H1 (cell line): Measurements from ENCODE around the gene MNAT1. TPM values are rescaled to one million over a fixed set of nuclear protein-coding genes. Genes with fewer than 3 reads are reported as not detected.
A peak's percentile ranks its signal among the peaks of the same experiment; 100 is the strongest.

Source experiments
- CTCF ChIA-PET: fragments of 300-600 bp; sonication (Branson Sonifier 250); formaldehyde crosslinking; loops from one replicate; lab custom pipeline; 2021; ENCODE audit not compliant: partially characterized antibody; lab: Charles Lee
- POLR2A ChIA-PET: fragments of 300-600 bp; sonication (Branson Sonifier 250); formaldehyde crosslinking; loops from one replicate; lab custom pipeline; 2021; ENCODE audit warnings: inconsistent platforms; ENCODE audit not compliant: partially characterized antibody; lab: Charles Lee
- DNase-seq, 2 experiments: peaks; one replicate each; pipeline versions ENCODE4 v3.0.0 to v3.0.0-alpha.2; 2010 to 2022; ENCODE audit warnings: low spot score in 2 of 2, low read depth in 1 of 2, mixed read lengths in 1 of 2
- FAIRE-seq: peaks from 2 replicates; lab custom pipeline; 2011; peaks lifted over from hg19 to GRCh38; lab: Jason Lieb, UNC
- H2AFZ ChIP-seq: 2 replicates; pipeline ENCODE4 v1.8.1; 2012; ENCODE audit warnings: low read length, inconsistent platforms
- H2AK5ac ChIP-seq: 2 replicates; pipeline ENCODE4 v1.6.1; 2013; ENCODE audit warnings: low read depth, low read length
- H2BK120ac ChIP-seq: replicated peaks from 2 replicates; pipeline ENCODE3; 2013; ENCODE audit warnings: low read depth, low read length, inconsistent platforms
- H2BK12ac ChIP-seq: 2 replicates; pipeline ENCODE4 v1.6.1; 2013; ENCODE audit warnings: low read depth, low read length
- H2BK15ac ChIP-seq: 2 replicates; pipeline ENCODE4 v1.6.1; 2013; ENCODE audit warnings: low read length
- H2BK20ac ChIP-seq: 2 replicates; pipeline ENCODE4 v1.6.1; 2013; ENCODE audit warnings: low read length
- H2BK5ac ChIP-seq: 2 replicates; pipeline ENCODE4 v1.6.1; 2013; ENCODE audit warnings: low read depth, low read length
- H3K14ac ChIP-seq: 2 replicates; pipeline ENCODE4 v1.6.1; 2013; ENCODE audit warnings: inconsistent platforms; ENCODE audit not compliant: insufficient read length
- H3K18ac ChIP-seq: 2 replicates; pipeline ENCODE4 v1.6.1; 2013; ENCODE audit warnings: low read length; ENCODE audit errors: extremely low read depth
- H3K23ac ChIP-seq: 2 replicates; pipeline ENCODE4 v1.6.1; 2013; ENCODE audit warnings: inconsistent platforms; ENCODE audit not compliant: insufficient read length
- H3K23me2 ChIP-seq: 2 replicates; pipeline ENCODE4 v1.6.1; 2013; ENCODE audit warnings: low read depth, low read length
- H3K27ac ChIP-seq: 2 replicates; pipeline ENCODE4 v1.6.1; 2011; ENCODE audit warnings: low read depth, low read length, inconsistent platforms
- H3K27me3 ChIP-seq, 4 experiments: replicated peaks in 1 of 4; 1 replicate in 1 of 4; 2 replicates in 3 of 4; pipeline versions ENCODE4 v1.6.1 to v1.8.1; 2011 to 2013; ENCODE audit warnings: low read length in 3 of 4, mild to moderate bottlenecking in 3 of 4, inconsistent platforms in 2 of 4, mixed read lengths in 2 of 4, moderate library complexity in 1 of 4; ENCODE audit not compliant: control insufficient read depth in 3 of 4, insufficient read depth in 3 of 4; ENCODE audit errors: extremely low read depth in 1 of 4
- H3K36me3 ChIP-seq, 4 experiments: 2 replicates each; pipeline versions ENCODE4 v1.6.1 to v1.8.1; 2011 to 2013; ENCODE audit warnings: mild to moderate bottlenecking in 4 of 4, low read length in 3 of 4, moderate library complexity in 2 of 4, control low read depth in 1 of 4, inconsistent platforms in 1 of 4; ENCODE audit not compliant: insufficient read depth in 4 of 4, control insufficient read depth in 2 of 4
- H3K4ac ChIP-seq: replicated peaks from 2 replicates; pipeline ENCODE3; 2013; ENCODE audit warnings: low read length, low read depth, mixed read lengths, inconsistent platforms; ENCODE audit not compliant: insufficient read length
- H3K4me1 ChIP-seq, 4 experiments: replicated peaks in 1 of 4; 1 replicate in 1 of 4; 2 replicates in 3 of 4; pipeline versions ENCODE4 v1.6.1 to v1.8.1; 2011 to 2013; ENCODE audit warnings: low read length in 3 of 4, inconsistent platforms in 2 of 4, mixed read lengths in 1 of 4; ENCODE audit not compliant: insufficient read depth in 4 of 4, control insufficient read depth in 3 of 4
- H3K4me2 ChIP-seq, 2 experiments: 2 replicates each; pipeline versions ENCODE4 v1.6.1 to v1.8.1; 2011 to 2013; ENCODE audit warnings: low read depth in 2 of 2, low read length in 2 of 2, control low read depth in 1 of 2, inconsistent platforms in 1 of 2, mild to moderate bottlenecking in 1 of 2; ENCODE audit not compliant: insufficient read depth in 1 of 2
- H3K4me3 ChIP-seq, 4 experiments: fragments of 200-600, 300-600 bp in 1 of 4; sonication (generic), shearing (Covaris generic), sonication (Bioruptor Twin) in 1 of 4; 2 replicates each; pipeline versions ENCODE4 v1.5.1 to v1.8.1; 2011 to 2016; ENCODE audit warnings: low read length in 4 of 4, low read depth in 3 of 4, control low read depth in 2 of 4, inconsistent platforms in 2 of 4, mild to moderate bottlenecking in 2 of 4, mixed read lengths in 1 of 4, moderate library complexity in 1 of 4; ENCODE audit not compliant: insufficient read depth in 2 of 4; ENCODE audit errors: extremely low read depth in 1 of 4
- H3K56ac ChIP-seq: replicated peaks from 2 replicates; pipeline ENCODE3; 2013; ENCODE audit warnings: low read depth, mild to moderate bottlenecking, mixed read lengths, low read length, inconsistent platforms; ENCODE audit not compliant: insufficient read length
- H3K79me1 ChIP-seq: 2 replicates; pipeline ENCODE4 v1.6.1; 2013; ENCODE audit warnings: low read depth, low read length, control low read depth
- H3K79me2 ChIP-seq, 2 experiments: 2 replicates each; pipeline versions ENCODE4 v1.6.1 to v1.8.1; 2012 to 2013; ENCODE audit warnings: low read length in 2 of 2, mild to moderate bottlenecking in 2 of 2, inconsistent platforms in 1 of 2; ENCODE audit not compliant: insufficient read depth in 2 of 2, control insufficient read depth in 1 of 2
- H3K9ac ChIP-seq, 4 experiments: replicated peaks in 1 of 4; 1 replicate in 1 of 4; 2 replicates in 3 of 4; pipeline versions ENCODE4 v1.6.1 to v1.8.1; 2011 to 2013; ENCODE audit warnings: low read depth in 3 of 4, low read length in 3 of 4, control low read depth in 2 of 4, mild to moderate bottlenecking in 2 of 4, moderate library complexity in 2 of 4, inconsistent platforms in 1 of 4; ENCODE audit errors: extremely low read depth in 1 of 4
- H3K9me3 ChIP-seq, 2 experiments: 2 replicates each; pipeline versions ENCODE4 v1.6.1 to v1.8.1; 2012 to 2013; ENCODE audit warnings: mild to moderate bottlenecking in 2 of 2, moderate library complexity in 2 of 2, control low read depth in 1 of 2, inconsistent platforms in 1 of 2, low read depth in 1 of 2, low read length in 1 of 2, mixed read lengths in 1 of 2; ENCODE audit not compliant: insufficient read depth in 2 of 2
- H4K20me1 ChIP-seq, 2 experiments: replicated peaks in 1 of 2; 2 replicates each; pipeline versions ENCODE3 to v1.8.1; 2011 to 2013; ENCODE audit warnings: inconsistent platforms in 2 of 2, low read length in 2 of 2, mild to moderate bottlenecking in 1 of 2; ENCODE audit not compliant: insufficient read depth in 2 of 2, control insufficient read depth in 1 of 2
- H4K5ac ChIP-seq: 2 replicates; pipeline ENCODE4 v1.6.1; 2013; ENCODE audit warnings: low read length, low read depth, mixed read lengths, inconsistent platforms; ENCODE audit not compliant: insufficient read length
- H4K8ac ChIP-seq: 2 replicates; pipeline ENCODE4 v1.8.0; 2013; ENCODE audit warnings: mild to moderate bottlenecking, moderate library complexity, low read length, inconsistent platforms; ENCODE audit not compliant: insufficient read depth; ENCODE audit errors: extremely low read depth
- H4K91ac ChIP-seq: replicated peaks from 2 replicates; pipeline ENCODE3; 2013; ENCODE audit warnings: low read length, mixed read lengths, inconsistent platforms; ENCODE audit not compliant: insufficient read length
- CHD2 ChIP-seq: IDR thresholded peaks from 2 replicates; pipeline ENCODE4 v1.6.1; 2012; ENCODE audit warnings: low read length, improper control_type of control experiment
- WGBS, 2 experiments: shearing (Covaris generic) in 1 of 2; methylation state at CpG; one replicate each; pipeline versions ENCODE4 v1.1.6 to v1.1.7; 2013 to 2015; ENCODE audit warnings: low lambda C conversion rate in 2 of 2, mixed read lengths in 2 of 2, inconsistent platforms in 1 of 2, low coverage in 1 of 2, missing lambda C conversion rate in 1 of 2; ENCODE audit not compliant: insufficient replicate concordance in 2 of 2, insufficient coverage in 1 of 2, insufficient read length in 1 of 2; ENCODE audit errors: extremely low coverage in 1 of 2, missing lambda C conversion rate in 1 of 2; 5-methylcytosine and 5-hydroxymethylcytosine counted together
- polyA plus RNA-seq, 7 experiments: library from polyadenylated mRNA; depleted of rRNA in 3 of 7; stranded (reverse) in 5 of 7; unstranded in 2 of 7; fragments of >200 nt in 5 of 7; fragments of 200-250 nt in 2 of 7; gene quantifications; 1 replicate in 5 of 7; 2 replicates in 1 of 7; 4 replicates in 1 of 7; pipeline versions ENCODE4 v1.2.1 to v1.2.3, GENCODE V29; 2011 to 2013; ENCODE audit warnings: missing spikeins in 2 of 7, mixed read lengths in 2 of 7
- total RNA-seq: library from RNA; stranded (reverse); fragmentation: NEBNext Ultra II Directional; extraction: Animal tissue kit (Norgen Biotek cat#: 25700); gene quantifications from 2 replicates; pipeline ENCODE4 v1.2.1, GENCODE V29; 2021

Gene MNAT1
- total and polyA plus RNA-seq, 2 of the 8 experiments (the other 6 are each of a cell fraction or from before 2014, with no cell fraction given): 34.7 to 52.1 TPM

GRCh38 chr14:60893911-60894310 is 159.3 kb downstream of the MNAT1 start:
- no peaks in the 10 kb centered on the region for H3K36me3 ChIP-seq
- no peak overlapping the region for H3K14ac ChIP-seq
- no peak overlapping the region for H2BK120ac ChIP-seq
- H3K4me3 ChIP-seq: no peak overlapping the region
- DNase-seq (no peak), FAIRE-seq (no peak)
- no peak overlapping the region for H3K23ac ChIP-seq
- no peak overlapping the region for H4K5ac ChIP-seq
- H3K27me3 ChIP-seq: no peaks in the 10 kb centered on the region
- H2BK12ac ChIP-seq: no peak overlapping the region
- H3K27ac ChIP-seq: no peak overlapping the region
- H3K4ac ChIP-seq: peak overlapping the region; percentile 54
- WGBS, 2 experiments: 79% methylated on average over 3 of the region's 3 CpGs; no CpG with 5 or more reads in 1 of the 2 experiments
- no peak overlapping the region; a peak in 1 of 7 replicates for H3K9ac ChIP-seq
- no peak overlapping the region for H3K4me2 ChIP-seq
- 0 out of 7 replicates have a peak, but pooled peaks cover 0 to 3% (median 0%) of the 10 kb centered on the region in 4 experiments for H3K4me1 ChIP-seq
- H2BK5ac ChIP-seq: peak overlapping the region; percentile 10; the same call in 1 of the 2 replicates
- H3K79me2 ChIP-seq: peaks cover 0 to 4% of the 10 kb centered on the region in 2 experiments; a peak in 2 of 4 replicates
- H4K8ac ChIP-seq: no peak overlapping the region
- H3K9me3 ChIP-seq: no peaks in the 10 kb centered on the region
- H2AFZ ChIP-seq: no peak overlapping the region
- H2AK5ac ChIP-seq: no peak overlapping the region
- POLR2A ChIA-PET: no interaction called here
- no peaks in the 10 kb centered on the region for H4K20me1 ChIP-seq
- no peak overlapping the region for H3K18ac ChIP-seq
- no peaks in the 10 kb centered on the region for H3K23me2 ChIP-seq
- CTCF ChIA-PET: no interaction called here
- no peaks in the 10 kb centered on the region for H3K79me1 ChIP-seq
- no peak overlapping the region for H2BK15ac ChIP-seq
- no peak overlapping the region for H4K91ac ChIP-seq
- H2BK20ac ChIP-seq: no peak overlapping the region
- no peak overlapping the region for H3K56ac ChIP-seq
- TF ChIP-seq CHD2: no peak
